ENCODE data around the gene ARHGAP32.

The ARHGAP32 gene

GRCh38 chr11:129192150-129192549 is at the start of gene ARHGAP32:
Gene ARHGAP32 (minus strand): TSS chr11:129192325. CDS start chr11:129192198, 127 bp downstream.
- no peak for DNase-seq

GRCh38 chr11:129239207-129239606 is 47.1 kb upstream of the ARHGAP32 start:
- no peak for DNase-seq

GRCh38 chr11:129237880-129238638 is 45.9 kb upstream of the ARHGAP32 start:
- DNase-seq = no peak

- no peak for DNase-seq
Observed at GRCh38 chr11:129237456-129237855, 45.3 kb upstream of the ARHGAP32 start.

GRCh38 chr11:129236850-129237249 is 44.7 kb upstream of the ARHGAP32 start:
- DNase-seq = no peak

GRCh38 chr11:129234978-129235377 is 42.9 kb upstream of the ARHGAP32 start:
- no peak for DNase-seq

GRCh38 chr11:129230006-129230405 is 37.9 kb upstream of the ARHGAP32 start:
- DNase-seq = no peak

- DNase-seq = no peak
Observed at GRCh38 chr11:129226207-129226798, 34.2 kb upstream of the ARHGAP32 start.

- DNase-seq = no peak
Observed at GRCh38 chr11:129225190-129225589, 33.1 kb upstream of the ARHGAP32 start.

GRCh38 chr11:129224538-129224937 is 32.4 kb upstream of the ARHGAP32 start:
- no peak for DNase-seq

GRCh38 chr11:129223701-129224149 is 31.6 kb upstream of the ARHGAP32 start:
- no peak for DNase-seq

GRCh38 chr11:129223260-129223659 is 31.1 kb upstream of the ARHGAP32 start:
- no peak for DNase-seq

GRCh38 chr11:129222158-129222557 is 30.0 kb upstream of the ARHGAP32 start:
- DNase-seq = no peak

GRCh38 chr11:129215506-129216245 is 23.6 kb upstream of the ARHGAP32 start:
- DNase-seq = no peak

- no peak for DNase-seq
Observed at GRCh38 chr11:129214710-129215295, 22.7 kb upstream of the ARHGAP32 start.

GRCh38 chr11:129213261-129213660 is 21.1 kb upstream of the ARHGAP32 start:
- DNase-seq = no peak

GRCh38 chr11:129211397-129211796 is 19.3 kb upstream of the ARHGAP32 start:
- no peak for DNase-seq

GRCh38 chr11:129210831-129211181 is 18.7 kb upstream of the ARHGAP32 start:
- DNase-seq = no peak

- no peak for DNase-seq
Observed at GRCh38 chr11:129209891-129210830, 18.0 kb upstream of the ARHGAP32 start.

GRCh38 chr11:129208863-129209262 is 16.7 kb upstream of the ARHGAP32 start:
- no peak for DNase-seq

GRCh38 chr11:129204150-129204838 is 12.2 kb upstream of the ARHGAP32 start:
- no peak for DNase-seq

GRCh38 chr11:129202646-129203045 is 10.5 kb upstream of the ARHGAP32 start:
- no peak for DNase-seq

All from femur (tissue), 1 donor.